GM12801 (cell line): ENCODE results near the gene SS18.

Experiments used
- CTCF ChIP-seq: IDR thresholded peaks from one replicate; pipeline ENCODE4 v1.5.1; 2011; ENCODE audit warnings: control low read depth; ENCODE audit not compliant: insufficient read length; ENCODE audit errors: extremely low read depth

The SS18 gene

GRCh38 chr18:26086959-26087358, 3.5 kb downstream of the SS18 start:
- no peak for TF ChIP-seq CTCF

DNA sequence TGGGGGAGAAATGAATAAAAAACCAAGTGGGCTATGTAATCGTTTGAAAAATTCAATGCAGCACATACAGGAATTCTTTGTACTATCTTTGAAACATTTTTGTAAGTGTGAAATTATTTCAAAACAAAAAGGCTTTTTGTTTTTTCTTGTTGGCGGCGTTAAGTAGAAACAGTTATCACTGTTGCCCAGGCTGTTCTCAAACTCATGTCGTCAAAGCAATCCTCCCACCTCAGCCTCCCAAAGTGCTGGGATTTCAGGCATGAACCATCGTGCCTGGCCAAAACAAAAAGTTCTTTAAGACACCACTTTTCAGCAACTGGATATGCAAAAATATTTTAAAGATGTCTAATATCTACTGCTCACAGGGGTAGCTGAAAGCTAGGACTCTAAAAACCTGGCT, 5.4 kb downstream of the SS18 start:
- no peak for TF ChIP-seq CTCF

GRCh38 chr18:26083099-26083498, 7.3 kb downstream of the SS18 start:
- TF ChIP-seq CTCF, result no peak

DNA sequence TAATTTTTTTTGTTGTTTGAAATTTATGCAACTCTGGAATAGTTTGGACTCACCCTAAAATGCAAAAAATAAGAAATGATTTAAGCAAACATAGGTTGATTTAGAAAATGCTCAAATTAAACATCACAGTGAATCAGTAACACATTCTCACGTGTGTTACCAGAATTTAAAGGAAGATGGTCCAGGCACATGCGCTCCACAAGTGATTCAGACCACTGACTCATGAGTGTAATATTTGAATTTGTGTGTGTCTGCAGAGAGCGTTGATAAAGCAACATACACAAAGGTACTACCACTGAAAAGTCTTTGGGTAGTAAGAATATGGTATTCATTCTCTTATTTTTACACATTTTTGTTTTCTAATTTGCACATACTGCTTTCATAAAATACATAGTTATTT, 7.9 kb downstream of the SS18 start:
- TF ChIP-seq CTCF, result no peak

- TF ChIP-seq CTCF, result no peak
These were observed 16.2 kb downstream of the SS18 start for GRCh38 chr18:26074246-26074645.

DNA sequence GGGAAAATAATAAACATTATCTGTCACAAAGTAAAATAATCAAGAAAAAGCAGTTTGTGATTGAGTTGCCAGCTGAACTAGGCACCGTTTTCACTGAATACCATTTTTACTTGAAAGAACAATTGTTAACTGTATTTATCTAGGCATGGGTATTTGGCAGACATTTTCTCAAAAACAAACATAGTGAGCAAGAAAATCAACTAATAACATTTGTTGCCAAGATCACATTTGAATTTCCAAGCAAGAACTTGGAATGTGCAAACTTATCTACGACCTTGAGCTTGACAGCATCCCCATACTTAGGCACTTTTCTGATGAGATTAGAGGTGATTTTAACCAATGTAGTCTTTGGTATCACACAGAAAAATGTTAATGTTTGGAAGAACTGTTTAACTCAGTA, 16.7 kb downstream of the SS18 start:
- TF ChIP-seq CTCF, result no peak

- TF ChIP-seq CTCF, result no peak
These were observed 18.7 kb downstream of the SS18 start for GRCh38 chr18:26071725-26072124.

GRCh38 chr18:26071020-26071419, 19.4 kb downstream of the SS18 start:
- no peak for TF ChIP-seq CTCF
